WTC11 (cell line): ENCODE measurements around the gene ROBO1. TPM values are rescaled to one million over a fixed set of nuclear protein-coding genes. Genes with fewer than 3 reads are reported as not detected.
A peak's percentile ranks its signal among the peaks of the same experiment; 100 is the strongest.

Experiments
- ATAC-seq: fragments of 200-7000 bp; cut with Tn5 transposase; 2 replicates; pipeline ENCODE4 v1.10.0; 2021; ENCODE audit warnings: mild to moderate bottlenecking, moderate library complexity
- CTCF ChIA-PET: fragments of 300-600 bp; sonication (Branson Sonifier 250); formaldehyde crosslinking; loops from one replicate; lab custom pipeline; 2021; ENCODE audit warnings: antibody characterized with exemption; lab: Charles Lee
- POLR2A ChIA-PET: fragments of 350-600 bp; sonication (Branson Sonifier 250); formaldehyde crosslinking; loops from one replicate; lab custom pipeline; 2021; ENCODE audit warnings: antibody characterized with exemption; lab: Charles Lee
- DNase-seq: peaks from one replicate; pipeline ENCODE4 v3.0.0; 2021; ENCODE audit warnings: low spot score
- H3K27ac Mint-ChIP-seq: 2 replicates; pipeline ENCODE4 v1.8.0; 2021; ENCODE audit warnings: mixed read lengths
- H3K27me3 Mint-ChIP-seq: 2 replicates; pipeline ENCODE4 v1.8.0; 2021; ENCODE audit warnings: low read depth, mild to moderate bottlenecking, moderate library complexity, mixed read lengths
- H3K36me3 Mint-ChIP-seq: 2 replicates; pipeline ENCODE4 v1.8.0; 2021; ENCODE audit warnings: mixed read lengths
- H3K4me1 Mint-ChIP-seq: 2 replicates; pipeline ENCODE4 v1.8.0; 2022; ENCODE audit warnings: mixed read lengths
- H3K4me3 Mint-ChIP-seq: 2 replicates; pipeline ENCODE4 v1.8.0; 2021; ENCODE audit warnings: mild to moderate bottlenecking, moderate library complexity, mixed read lengths
- H3K9me3 Mint-ChIP-seq: 2 replicates; pipeline ENCODE4 v1.8.0; 2021; ENCODE audit warnings: mixed read lengths
- AFF4 ChIP-seq: sonication (generic); formaldehyde crosslinking; IDR thresholded peaks from 2 replicates; pipeline ENCODE4 v1.8.1; 2023; ENCODE audit warnings: mild to moderate bottlenecking, missing genetic modification reagents, borderline replicate concordance
- CBFB ChIP-seq: sonication (generic); formaldehyde crosslinking; IDR thresholded peaks from 2 replicates; pipeline ENCODE4 v1.8.1; 2022; ENCODE audit warnings: mild to moderate bottlenecking, low read depth, missing genetic modification reagents
- CREB1 ChIP-seq: sonication (generic); formaldehyde crosslinking; IDR thresholded peaks from 2 replicates; pipeline ENCODE4 v1.8.0; 2023; ENCODE audit warnings: mild to moderate bottlenecking, missing genetic modification reagents
- E2F1 ChIP-seq: sonication (generic); formaldehyde crosslinking; IDR thresholded peaks from 2 replicates; pipeline ENCODE4 v1.8.0; 2022; ENCODE audit warnings: mild to moderate bottlenecking, missing genetic modification reagents
- E2F5 ChIP-seq: sonication (generic); formaldehyde crosslinking; IDR thresholded peaks from 2 replicates; pipeline ENCODE4 v1.8.1; 2022; ENCODE audit warnings: mild to moderate bottlenecking, moderate library complexity, missing genetic modification reagents
- GABPB1 ChIP-seq: sonication (generic); formaldehyde crosslinking; IDR thresholded peaks from 2 replicates; pipeline ENCODE4 v1.8.1; 2023; ENCODE audit warnings: mild to moderate bottlenecking, missing genetic modification reagents
- GTF2I ChIP-seq: fragments of 250-450 bp; sonication (Bioruptor Pico); conservative IDR thresholded peaks from 2 replicates; pipeline ENCODE4 v1.4.0; 2021; ENCODE audit warnings: mild to moderate bottlenecking
- KAT7 ChIP-seq: sonication (generic); formaldehyde crosslinking; IDR thresholded peaks from 2 replicates; pipeline ENCODE4 v1.8.1; 2023; ENCODE audit warnings: missing genetic modification reagents, mild to moderate bottlenecking, borderline replicate concordance
- NFYB ChIP-seq: sonication (generic); formaldehyde crosslinking; conservative IDR thresholded peaks from 2 replicates; pipeline ENCODE4 v1.8.0; 2022; ENCODE audit warnings: low read depth, missing genetic modification reagents
- NR3C1 ChIP-seq: sonication (generic); formaldehyde crosslinking; conservative IDR thresholded peaks from 2 replicates; pipeline ENCODE4 v1.8.1; 2023; ENCODE audit warnings: low read depth, mild to moderate bottlenecking, missing genetic modification reagents
- SMAD4 ChIP-seq: sonication (generic); formaldehyde crosslinking; IDR thresholded peaks from 2 replicates; pipeline ENCODE4 v1.8.0; 2022; ENCODE audit warnings: mild to moderate bottlenecking, missing genetic modification reagents
- TEAD4 ChIP-seq: sonication (generic); formaldehyde crosslinking; IDR thresholded peaks from 2 replicates; pipeline ENCODE4 v1.8.0; 2022; ENCODE audit warnings: mild to moderate bottlenecking, missing genetic modification reagents
- ZNF423 ChIP-seq: fragments of 250-450 bp; sonication (Bioruptor Pico); IDR thresholded peaks from 2 replicates; pipeline ENCODE4 v2.1.2; 2022; ENCODE audit warnings: mild to moderate bottlenecking, moderate library complexity
- ZNF512 ChIP-seq: sonication (generic); formaldehyde crosslinking; IDR thresholded peaks from 2 replicates; pipeline ENCODE4 v1.8.1; 2022; ENCODE audit warnings: missing genetic modification reagents, borderline replicate concordance
- ZNF532 ChIP-seq: fragments of 250-450 bp; sonication (Bioruptor Pico); IDR thresholded peaks from 2 replicates; pipeline ENCODE4 v1.9.0; 2021; ENCODE audit warnings: mild to moderate bottlenecking, borderline replicate concordance
- total RNA-seq: library from RNA; stranded (reverse); gene quantifications from 3 replicates; pipeline ENCODE4 v1.2.3, GENCODE V29; 2021
- TF ChIP-seq, protein P1 (sequence below): sonication (generic); formaldehyde crosslinking; IDR thresholded peaks from 2 replicates; pipeline ENCODE4 v1.8.0; 2023; ENCODE audit warnings: missing genetic modification reagents, mild to moderate bottlenecking, borderline replicate concordance

Gene ROBO1
- total RNA-seq, 1 experiment from 2014 or later: 90.9 TPM

- no peak for TF ChIP-seq ZNF512 (CRISPR knock-in tag)
- TF ChIP-seq, protein P1, sequence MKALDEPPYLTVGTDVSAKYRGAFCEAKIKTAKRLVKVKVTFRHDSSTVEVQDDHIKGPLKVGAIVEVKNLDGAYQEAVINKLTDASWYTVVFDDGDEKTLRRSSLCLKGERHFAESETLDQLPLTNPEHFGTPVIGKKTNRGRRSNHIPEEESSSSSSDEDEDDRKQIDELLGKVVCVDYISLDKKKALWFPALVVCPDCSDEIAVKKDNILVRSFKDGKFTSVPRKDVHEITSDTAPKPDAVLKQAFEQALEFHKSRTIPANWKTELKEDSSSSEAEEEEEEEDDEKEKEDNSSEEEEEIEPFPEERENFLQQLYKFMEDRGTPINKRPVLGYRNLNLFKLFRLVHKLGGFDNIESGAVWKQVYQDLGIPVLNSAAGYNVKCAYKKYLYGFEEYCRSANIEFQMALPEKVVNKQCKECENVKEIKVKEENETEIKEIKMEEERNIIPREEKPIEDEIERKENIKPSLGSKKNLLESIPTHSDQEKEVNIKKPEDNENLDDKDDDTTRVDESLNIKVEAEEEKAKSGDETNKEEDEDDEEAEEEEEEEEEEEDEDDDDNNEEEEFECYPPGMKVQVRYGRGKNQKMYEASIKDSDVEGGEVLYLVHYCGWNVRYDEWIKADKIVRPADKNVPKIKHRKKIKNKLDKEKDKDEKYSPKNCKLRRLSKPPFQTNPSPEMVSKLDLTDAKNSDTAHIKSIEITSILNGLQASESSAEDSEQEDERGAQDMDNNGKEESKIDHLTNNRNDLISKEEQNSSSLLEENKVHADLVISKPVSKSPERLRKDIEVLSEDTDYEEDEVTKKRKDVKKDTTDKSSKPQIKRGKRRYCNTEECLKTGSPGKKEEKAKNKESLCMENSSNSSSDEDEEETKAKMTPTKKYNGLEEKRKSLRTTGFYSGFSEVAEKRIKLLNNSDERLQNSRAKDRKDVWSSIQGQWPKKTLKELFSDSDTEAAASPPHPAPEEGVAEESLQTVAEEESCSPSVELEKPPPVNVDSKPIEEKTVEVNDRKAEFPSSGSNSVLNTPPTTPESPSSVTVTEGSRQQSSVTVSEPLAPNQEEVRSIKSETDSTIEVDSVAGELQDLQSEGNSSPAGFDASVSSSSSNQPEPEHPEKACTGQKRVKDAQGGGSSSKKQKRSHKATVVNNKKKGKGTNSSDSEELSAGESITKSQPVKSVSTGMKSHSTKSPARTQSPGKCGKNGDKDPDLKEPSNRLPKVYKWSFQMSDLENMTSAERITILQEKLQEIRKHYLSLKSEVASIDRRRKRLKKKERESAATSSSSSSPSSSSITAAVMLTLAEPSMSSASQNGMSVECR: no peak
- no peak for TF ChIP-seq GABPB1 (CRISPR knock-in tag)
- TF ChIP-seq ZNF532: no peak
- no peak for TF ChIP-seq KAT7
- TF ChIP-seq SMAD4 (CRISPR knock-in tag): no peak
- TF ChIP-seq TEAD4: no peak
- no peak for TF ChIP-seq E2F5 (CRISPR knock-in tag)
These were observed 965.3 kb downstream of the ROBO1 start (continued) for GRCh38 chr3:78802562-78802930.

GRCh38 chr3:78801926-78802561 lies 965.8 kb downstream of the ROBO1 start:
- H3K36me3 Mint-ChIP-seq: no peaks in the 10 kb centered on the region
- peaks cover 5% of the 10 kb centered on the region for H3K9me3 Mint-ChIP-seq
- H3K27me3 Mint-ChIP-seq: no peaks in the 10 kb centered on the region
- ATAC-seq: no peak
- H3K4me3 Mint-ChIP-seq: no peak overlapping the region; the same call in 1 of the 2 replicates
- no peak for DNase-seq
- CTCF ChIA-PET: no interaction called here
- TF ChIP-seq NFYB (CRISPR knock-in tag) (no peak), CBFB (CRISPR knock-in tag) (no peak), GTF2I (CRISPR knock-in tag) (no peak), ZNF423 (CRISPR knock-in tag) (no peak)
- POLR2A ChIA-PET: no interaction called here
- H3K4me1 Mint-ChIP-seq: peaks cover 40% of the 10 kb centered on the region
- H3K27ac Mint-ChIP-seq: peak overlapping the region; percentile 91

GRCh38 chr3:78799681-78800080 lies 968.1 kb downstream of the ROBO1 start:
- peaks cover 44% of the 10 kb centered on the region for H3K4me1 Mint-ChIP-seq
- no peak for ATAC-seq
- ChIA-PET POLR2A (no interaction called here), CTCF (no interaction called here)
- no peak overlapping the region for H3K27ac Mint-ChIP-seq
- no peaks in the 10 kb centered on the region for H3K27me3 Mint-ChIP-seq
- H3K9me3 Mint-ChIP-seq: peaks cover 5% of the 10 kb centered on the region
- no peak overlapping the region for H3K4me3 Mint-ChIP-seq
- no peak for DNase-seq
- no peaks in the 10 kb centered on the region for H3K36me3 Mint-ChIP-seq
- TF ChIP-seq NR3C1 (CRISPR knock-in tag) (no peak), E2F1 (CRISPR knock-in tag) (no peak), AFF4 (CRISPR knock-in tag) (no peak), CREB1 (CRISPR knock-in tag) (no peak)
